Activated CD8-positive, alpha-beta memory T cell treated with anti-CD3 and anti-CD28 coated beads, Interleukin-2, amount 50 U/mL, for 24 hours (primary cell): ENCODE measurements around the gene ZNF804A.
"Not testable (repeated sequence)": the region's sequence is repeated elsewhere in the genome, so short reads cannot be mapped to it uniquely, and the experiment has no call there.

ENCODE experiments used
- DNase-seq: peaks from one replicate; pipeline ENCODE4 v3.0.0-alpha.2; 2020; ENCODE audit errors: extremely low read depth

The ZNF804A gene

DNA sequence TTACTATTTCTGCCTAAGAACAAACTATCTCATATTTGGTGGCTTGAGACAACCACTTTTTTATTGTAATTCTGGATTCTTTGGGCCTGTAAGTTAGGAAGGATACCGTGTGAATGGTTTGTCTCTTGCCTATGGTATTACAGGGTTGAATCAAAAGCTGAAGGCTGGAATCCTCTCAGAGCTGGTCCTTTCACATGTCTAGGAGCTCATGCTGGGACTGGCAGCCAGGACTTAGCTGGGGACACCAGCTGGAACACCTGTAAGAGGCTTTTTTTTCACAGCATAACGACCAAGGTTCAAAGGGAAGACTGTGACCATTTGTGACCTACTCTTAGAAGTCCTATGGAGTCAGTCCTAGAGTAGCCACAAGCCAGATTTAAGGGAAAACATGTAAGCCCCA, 226.3 kb downstream of the ZNF804A start:
- DNase-seq: no peak

DNA sequence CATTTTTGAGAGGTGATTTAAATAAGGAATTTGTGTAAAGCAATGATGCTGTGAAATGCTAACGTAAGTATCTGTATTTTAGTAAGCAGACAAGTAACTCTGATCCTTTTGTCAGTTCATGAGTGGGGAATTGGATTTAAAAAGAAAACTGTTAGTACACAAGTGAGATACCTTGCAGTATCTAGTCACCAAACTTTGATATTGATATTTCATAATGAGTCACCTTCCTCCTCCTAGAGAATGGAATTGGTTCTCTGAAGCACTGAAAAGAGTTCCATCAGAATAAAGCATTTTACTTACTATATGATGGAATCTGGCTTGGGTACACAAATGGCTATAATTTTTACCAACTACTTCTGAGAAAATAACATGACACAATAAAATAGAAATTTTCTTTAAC, 232.2 kb downstream of the ZNF804A start:
- DNase-seq: no peak

DNA sequence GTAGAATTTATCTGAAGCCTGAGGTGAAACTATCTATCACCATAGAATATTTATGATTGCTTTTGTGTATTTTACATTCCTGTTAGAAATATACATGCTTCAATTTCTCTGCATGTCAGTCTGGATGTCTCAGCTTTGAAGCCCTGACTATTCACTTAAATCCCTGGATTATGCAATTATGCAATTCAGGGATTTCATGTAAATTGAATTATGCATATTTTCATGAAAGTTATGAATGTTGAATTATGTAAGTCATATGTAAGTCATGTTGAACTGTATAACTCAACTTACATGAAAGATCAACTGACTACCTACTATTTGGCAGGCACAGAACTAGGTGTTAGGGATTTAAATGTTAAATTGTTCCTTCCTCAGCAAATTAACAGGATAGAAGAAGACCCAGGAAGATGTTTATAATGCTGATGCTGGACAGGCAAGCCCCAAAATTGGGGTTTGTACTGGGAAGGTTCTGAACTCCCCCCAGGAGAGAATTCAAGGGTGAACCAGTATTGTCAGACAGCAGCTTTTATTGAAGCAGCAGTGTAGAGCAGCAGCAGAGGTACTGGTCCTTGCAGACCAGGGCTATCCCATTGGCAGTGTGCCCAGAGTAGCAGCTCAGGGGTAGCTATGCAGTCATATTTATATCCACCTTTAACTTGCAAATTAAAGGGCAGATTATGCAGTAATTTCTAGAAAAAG, 236.5 kb downstream of the ZNF804A start:
- DNase-seq: no peak

DNA sequence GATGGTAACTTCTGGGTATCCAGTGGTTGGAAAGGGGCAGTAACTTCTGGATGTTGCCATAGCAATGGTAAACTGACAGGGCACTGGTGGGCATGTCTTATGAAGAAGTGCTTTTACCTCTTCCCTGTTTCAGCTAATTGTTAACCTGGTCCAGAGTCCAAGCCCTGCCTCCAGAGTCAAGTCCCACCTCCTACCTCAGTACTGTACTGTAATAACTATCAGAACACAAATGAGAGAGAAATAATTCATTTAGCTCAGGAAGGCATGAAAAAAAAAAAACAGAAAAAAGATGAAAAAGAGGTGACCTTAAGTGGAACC, 237.0 kb downstream of the ZNF804A start:
- DNase-seq: no peak

- no peak for DNase-seq
These were observed 249.0 kb downstream of the ZNF804A start for GRCh38 chr2:184847331-184847730.

- no peak for DNase-seq
These were observed 251.2 kb downstream of the ZNF804A start for GRCh38 chr2:184849516-184849915.

- no peak for DNase-seq
These were observed 253.2 kb downstream of the ZNF804A start for GRCh38 chr2:184851576-184851975.

GRCh38 chr2:184859187-184859586, 260.9 kb downstream of the ZNF804A start:
- DNase-seq: no peak

- DNase-seq: no peak
These were observed 262.4 kb downstream of the ZNF804A start for GRCh38 chr2:184860744-184861143.

GRCh38 chr2:184875212-184875611, 276.9 kb downstream of the ZNF804A start:
- DNase-seq: no peak

GRCh38 chr2:184875911-184876310, 277.6 kb downstream of the ZNF804A start:
- DNase-seq: no peak

- DNase-seq: no peak
These were observed 279.6 kb downstream of the ZNF804A start for GRCh38 chr2:184877909-184878308.

- no peak for DNase-seq
These were observed 281.3 kb downstream of the ZNF804A start for GRCh38 chr2:184879671-184880070.

DNA sequence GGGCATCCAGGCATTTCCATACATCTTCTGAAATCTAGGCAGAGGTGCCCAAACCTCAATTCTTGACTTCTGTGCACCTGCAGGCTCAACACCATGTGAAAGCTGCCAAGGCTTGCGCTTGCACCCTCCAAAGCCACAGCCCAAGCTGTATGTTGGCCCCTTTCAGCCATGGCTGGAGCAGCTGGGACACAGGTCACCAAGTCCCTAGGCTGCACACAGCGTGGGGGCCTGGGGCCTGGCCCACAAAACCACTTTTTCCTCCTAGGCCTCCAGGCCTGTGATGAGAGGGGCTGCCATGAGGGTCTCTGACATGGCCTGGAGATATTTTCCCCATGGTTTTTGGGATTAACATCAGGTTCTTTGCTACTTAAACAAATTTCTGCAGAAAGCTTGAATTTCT, 288.3 kb downstream of the ZNF804A start:
- DNase-seq: not testable (repeated sequence)

- DNase-seq: no peak
These were observed 292.0 kb downstream of the ZNF804A start for GRCh38 chr2:184890311-184890710.

- no peak for DNase-seq
These were observed 306.7 kb downstream of the ZNF804A start for GRCh38 chr2:184904991-184905390.

DNA sequence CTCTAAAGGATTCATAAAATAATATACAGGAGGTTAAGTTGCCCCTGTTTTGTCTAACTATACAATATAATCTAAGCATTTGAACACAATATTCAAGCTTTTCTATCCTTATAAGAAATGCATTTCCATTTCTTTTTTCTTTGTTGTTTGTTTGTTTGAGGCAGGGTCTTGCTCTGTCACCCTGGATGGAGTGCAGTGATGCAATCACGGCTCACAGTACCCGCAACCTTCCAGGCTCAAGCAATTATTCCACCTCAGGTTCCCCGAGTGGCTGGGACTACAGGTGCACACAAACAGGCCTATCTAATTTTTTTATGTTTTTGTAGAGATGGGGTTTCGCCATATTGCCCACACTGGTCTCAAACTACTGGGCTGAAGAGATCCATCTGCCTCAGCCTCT, 307.8 kb downstream of the ZNF804A start:
- DNase-seq: no peak

GRCh38 chr2:184906709-184907108, 308.4 kb downstream of the ZNF804A start:
- DNase-seq: no peak

GRCh38 chr2:184908966-184909365, 310.6 kb downstream of the ZNF804A start:
- no peak for DNase-seq

GRCh38 chr2:184920451-184920965, 322.2 kb downstream of the ZNF804A start:
- DNase-seq: no peak

GRCh38 chr2:184921676-184922075, 323.3 kb downstream of the ZNF804A start:
- no peak for DNase-seq

DNA sequence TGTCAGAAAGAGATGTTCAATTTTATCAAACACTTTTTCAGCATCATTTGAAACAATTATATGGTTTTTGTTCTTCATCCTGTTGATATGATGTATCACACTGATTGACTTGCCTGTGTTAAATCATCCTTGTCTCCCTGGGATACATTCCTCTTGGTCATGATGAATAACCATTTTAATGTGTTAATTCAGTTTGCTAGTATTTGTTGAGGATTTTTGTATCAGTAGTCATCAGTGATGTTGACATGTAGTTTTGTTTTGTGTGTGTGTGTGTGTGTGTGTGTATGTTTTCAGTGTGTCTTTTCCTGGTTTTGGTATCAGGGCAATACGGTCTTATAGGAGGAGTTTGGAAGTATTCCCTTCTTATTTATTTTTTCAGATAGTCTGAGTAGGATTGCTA, 325.4 kb downstream of the ZNF804A start:
- no peak for DNase-seq

GRCh38 chr2:184927040-184927439, 328.7 kb downstream of the ZNF804A start:
- no peak for DNase-seq

GRCh38 chr2:184936761-184937160, 338.4 kb downstream of the ZNF804A start:
- DNase-seq: no peak
